CD14-positive monocyte (primary cell): ENCODE measurements around the gene SIRT7. TPM values are rescaled to one million over a fixed set of nuclear protein-coding genes. Genes with fewer than 3 reads are reported as not detected.

Experiments
- DNase-seq, 3 donors: peaks; one replicate each; pipeline ENCODE4 v3.0.0-alpha.2; 2011 to 2022
- H2AFZ ChIP-seq: 2 replicates; pipeline ENCODE4 v1.6.0; 2012; ENCODE audit warnings: mild to moderate bottlenecking, low read depth, low read length, inconsistent platforms; ENCODE audit not compliant: insufficient read depth, poor library complexity, severe bottlenecking
- H3K27ac ChIP-seq, 2 donors: 1 replicate in 1 of 2; 2 replicates in 1 of 2; pipeline ENCODE4 v1.5.1; 2012 to 2013; ENCODE audit warnings: low read length in 2 of 2, control low read depth in 1 of 2, inconsistent platforms in 1 of 2, low read depth in 1 of 2, mild to moderate bottlenecking in 1 of 2
- H3K27me3 ChIP-seq, 2 donors: one replicate each; pipeline versions ENCODE4 v1.6.0 to v1.6.1; 2011 to 2013; ENCODE audit warnings: low read length in 2 of 2; ENCODE audit not compliant: control insufficient read depth in 2 of 2, insufficient read depth in 2 of 2
- H3K36me3 ChIP-seq, 2 donors: replicated peaks in 1 of 2; 1 replicate in 1 of 2; 2 replicates in 1 of 2; pipeline versions ENCODE4 v1.5.1 to v1.6.1; 2012 to 2013; ENCODE audit warnings: low read length in 2 of 2, control low read depth in 1 of 2, inconsistent platforms in 1 of 2, mild to moderate bottlenecking in 1 of 2; ENCODE audit not compliant: insufficient read depth in 2 of 2, control insufficient read depth in 1 of 2
- H3K4me1 ChIP-seq, 2 donors: 1 replicate in 1 of 2; 2 replicates in 1 of 2; pipeline versions ENCODE4 v1.5.1 to v1.6.1; 2012 to 2013; ENCODE audit warnings: low read length in 2 of 2, control low read depth in 1 of 2, inconsistent platforms in 1 of 2, mild to moderate bottlenecking in 1 of 2, moderate library complexity in 1 of 2; ENCODE audit not compliant: insufficient read depth in 2 of 2, control insufficient read depth in 1 of 2
- H3K4me2 ChIP-seq: replicated peaks from 2 replicates; pipeline ENCODE3; 2012; ENCODE audit warnings: low read length, moderate library complexity, mild to moderate bottlenecking; ENCODE audit not compliant: poor library complexity, severe bottlenecking; ENCODE audit errors: extremely low read depth
- H3K4me3 ChIP-seq, 3 experiments: fragments of 200-600 bp in 1 of 3; sonication (generic) in 1 of 3; replicated peaks in 1 of 3; 1 replicate in 2 of 3; 2 replicates in 1 of 3; pipeline ENCODE4 v1.5.1; 2011 to 2013; ENCODE audit warnings: low read length in 3 of 3, mild to moderate bottlenecking in 3 of 3, control low read depth in 2 of 3, low read depth in 2 of 3, inconsistent platforms in 1 of 3, moderate library complexity in 1 of 3
- H3K79me2 ChIP-seq: 2 replicates; pipeline ENCODE4 v1.6.0; 2012; ENCODE audit warnings: mild to moderate bottlenecking, control low read depth, inconsistent platforms, low read length, moderate library complexity; ENCODE audit not compliant: insufficient read depth
- H3K9ac ChIP-seq: 2 replicates; pipeline ENCODE4 v1.6.0; 2017; ENCODE audit warnings: low read length, mild to moderate bottlenecking; ENCODE audit not compliant: insufficient read depth, poor library complexity, severe bottlenecking
- H3K9me3 ChIP-seq, 2 donors: replicated peaks in 1 of 2; 1 replicate in 1 of 2; 2 replicates in 1 of 2; pipeline versions ENCODE4 v1.5.1 to v1.6.1; 2012 to 2013; ENCODE audit warnings: low read length in 2 of 2, control low read depth in 1 of 2; ENCODE audit not compliant: control insufficient read depth in 1 of 2, insufficient read depth in 1 of 2
- H4K20me1 ChIP-seq: 2 replicates; pipeline ENCODE4 v1.6.0; 2012; ENCODE audit warnings: mild to moderate bottlenecking, low read length, control low read depth, moderate library complexity; ENCODE audit not compliant: insufficient read depth
- H3K27ac Mint-ChIP-seq, 7 donors: one replicate each; pipeline ENCODE4 v1.8.0; 2020; ENCODE audit warnings: mild to moderate bottlenecking in 7 of 7, mixed read lengths in 7 of 7, moderate library complexity in 6 of 7, inconsistent platforms in 2 of 7
- H3K27me3 Mint-ChIP-seq, 3 donors: one replicate each; pipeline ENCODE4 v1.8.0; 2021 to 2022; ENCODE audit warnings: low read depth in 3 of 3, mild to moderate bottlenecking in 3 of 3, mixed read lengths in 3 of 3, moderate library complexity in 3 of 3, inconsistent platforms in 1 of 3
- H3K36me3 Mint-ChIP-seq, 2 donors: one replicate each; pipeline ENCODE4 v1.8.0; 2020; ENCODE audit warnings: mixed read lengths in 2 of 2, inconsistent platforms in 1 of 2, mild to moderate bottlenecking in 1 of 2
- H3K4me1 Mint-ChIP-seq: one replicate; pipeline ENCODE4 v1.8.0; 2020; ENCODE audit warnings: mild to moderate bottlenecking, mixed read lengths
- H3K4me3 Mint-ChIP-seq, 2 donors: one replicate each; pipeline ENCODE4 v1.8.0; 2020; ENCODE audit warnings: mild to moderate bottlenecking in 2 of 2, mixed read lengths in 2 of 2, moderate library complexity in 1 of 2
- H3K9me3 Mint-ChIP-seq, 7 donors: one replicate each; pipeline ENCODE4 v1.8.0; 2020 to 2022; ENCODE audit warnings: mixed read lengths in 7 of 7, mild to moderate bottlenecking in 6 of 7, moderate library complexity in 6 of 7, inconsistent platforms in 2 of 7
- CTCF ChIP-seq: fragments of 200-600 bp; IDR thresholded peaks from one replicate; pipeline ENCODE4 v1.8.0; 2022; ENCODE audit warnings: antibody characterized with exemption, mild to moderate bottlenecking
- WGBS: methylation state at CpG from one replicate; pipeline ENCODE4 v1.1.5; 2013; ENCODE audit warnings: missing lambda C conversion rate; ENCODE audit not compliant: insufficient coverage; 5-methylcytosine and 5-hydroxymethylcytosine counted together
- intact Hi-C, 2 donors: fragments of 100-400 bp; cut with micrococcal nuclease; formaldehyde crosslinking; loops; one replicate each; pipeline versions ENCODE4 v1.15.0 to v1.15.1; 2023
- polyA plus RNA-seq, 3 donors: library from polyadenylated mRNA; depleted of rRNA in 1 of 3; unstranded in 2 of 3; stranded (reverse) in 1 of 3; fragments of 300-500 nt in 2 of 3; fragments of >200 nt in 1 of 3; fragmentation: Illumina TruSeq in 2 of 3; gene quantifications; 1 replicate in 2 of 3; 2 replicates in 1 of 3; pipeline ENCODE4 v1.2.3, GENCODE V29; 2012 to 2021

Gene SIRT7
- polyA plus RNA-seq, 3 donors, result 22.5 to 73.5 (median 23.7) TPM

GRCh38 chr17:81950501-81950900, 32.5 kb upstream of the SIRT7 start:
- Mint-ChIP-seq H3K27ac (no peak overlapping the region), H3K27me3 (peaks cover 8 to 19% (median 12%) of the 10 kb centered on the region in 3 donors), H3K9me3 (peaks cover 0 to 5% (median 2%) of the 10 kb centered on the region in 7 donors), H3K36me3 (no peaks in the 10 kb centered on the region), H3K4me3 (no peak overlapping the region), H3K4me1 (no peaks in the 10 kb centered on the region)
- Histone ChIP-seq H3K27ac (no peak overlapping the region), H3K9ac (no peak overlapping the region), H2AFZ (no peak overlapping the region), H3K4me1 (peaks cover 0 to 4% of the 10 kb centered on the region in 2 donors), H4K20me1 (no peaks in the 10 kb centered on the region), H3K9me3 (no peaks in the 10 kb centered on the region), H3K4me3 (no peak overlapping the region), H3K79me2 (no peaks in the 10 kb centered on the region), H3K36me3 (no peaks in the 10 kb centered on the region), H3K4me2 (no peak overlapping the region), H3K27me3 (no peaks in the 10 kb centered on the region)
- intact Hi-C loops, result no loop called here
- DNase-seq, result no peak
- 93% methylated on average over 15 of the region's 15 CpGs for WGBS
- TF ChIP-seq CTCF, result no peak

DNA sequence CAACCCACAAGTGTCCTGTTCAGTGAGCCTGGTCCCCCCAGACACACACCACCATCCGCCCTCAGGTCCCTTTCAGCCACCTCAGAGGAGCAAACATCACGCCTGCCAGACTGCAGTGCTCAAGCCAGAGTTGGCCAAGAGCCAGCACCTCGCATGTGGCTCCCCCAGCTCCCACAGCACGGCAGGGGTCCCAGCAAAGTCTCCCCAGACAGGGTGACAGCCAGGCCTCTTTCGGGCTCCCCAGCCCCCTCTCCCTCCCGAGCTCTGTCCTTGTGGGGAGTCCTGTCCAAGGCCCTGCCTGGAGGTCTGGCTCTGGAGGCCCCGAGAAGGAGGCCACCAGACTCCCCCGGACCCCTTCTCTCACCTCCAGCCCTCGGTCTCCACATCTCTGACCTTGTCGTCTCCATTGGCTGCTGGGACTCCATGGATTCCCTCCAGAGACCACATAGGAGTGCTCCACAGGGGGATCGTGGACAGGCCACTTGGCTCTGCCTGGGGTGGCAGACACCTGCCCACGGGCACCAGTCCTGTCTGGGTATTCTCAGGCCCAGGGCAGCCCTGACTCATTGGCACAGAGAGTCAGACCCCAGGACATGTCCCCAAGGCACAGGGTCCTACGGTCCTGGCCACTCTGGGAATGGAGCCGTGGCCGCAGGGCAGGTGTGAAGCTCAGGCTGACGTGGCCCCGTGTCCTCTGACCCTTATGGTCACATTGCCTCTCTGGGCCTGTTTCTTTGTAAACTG, 30.8 kb upstream of the SIRT7 start:
- H3K9me3 ChIP-seq, result no peaks in the 10 kb centered on the region
- H3K4me2 ChIP-seq, result no peak overlapping the region
- no peak overlapping the region for H2AFZ ChIP-seq
- no peaks in the 10 kb centered on the region for H4K20me1 ChIP-seq
- no peaks in the 10 kb centered on the region for H3K27me3 ChIP-seq
- no peaks in the 10 kb centered on the region for H3K36me3 ChIP-seq
- intact Hi-C loops, result no loop called here
- no peak for DNase-seq
- Mint-ChIP-seq H3K36me3 (no peaks in the 10 kb centered on the region), H3K27ac (no peak overlapping the region), H3K4me3 (no peak overlapping the region), H3K4me1 (no peaks in the 10 kb centered on the region), H3K27me3 (peaks cover 10 to 18% (median 18%) of the 10 kb centered on the region in 3 donors), H3K9me3 (peaks cover 0 to 5% (median 0%) of the 10 kb centered on the region in 7 donors)
- H3K9ac ChIP-seq, result no peak overlapping the region
- H3K79me2 ChIP-seq, result no peaks in the 10 kb centered on the region
- TF ChIP-seq CTCF, result no peak
- peaks cover 0 to 4% of the 10 kb centered on the region in 2 donors for H3K4me1 ChIP-seq
- no peak overlapping the region for H3K27ac ChIP-seq
- 87% methylated on average over 15 of the region's 17 CpGs for WGBS
- no peak overlapping the region for H3K4me3 ChIP-seq
